Sigmoid colon (tissue), 4 donors: ENCODE measurements around the gene ADGRV1.

ENCODE experiments used
- EP300 ChIP-seq, 4 donors: sonication (generic); formaldehyde crosslinking; IDR thresholded peaks; one replicate each; pipeline ENCODE4 v1.6.1; 2017; ENCODE audit warnings: antibody characterized with exemption in 4 of 4
- POLR2AphosphoS5 ChIP-seq, 4 donors: sonication (generic); formaldehyde crosslinking; IDR thresholded peaks; one replicate each; pipeline ENCODE4 v1.6.1; 2017; ENCODE audit warnings: antibody characterized with exemption in 4 of 4
- TF ChIP-seq, protein P1 (sequence below), 4 experiments: fragments of 450-650 bp in 3 of 4; fragments of 200-600 bp in 1 of 4; IDR thresholded peaks; one replicate each; pipeline ENCODE4 v1.5.1; 2016 to 2019; ENCODE audit warnings: antibody characterized with exemption in 4 of 4, mild to moderate bottlenecking in 3 of 4, moderate library complexity in 2 of 4

DNA sequence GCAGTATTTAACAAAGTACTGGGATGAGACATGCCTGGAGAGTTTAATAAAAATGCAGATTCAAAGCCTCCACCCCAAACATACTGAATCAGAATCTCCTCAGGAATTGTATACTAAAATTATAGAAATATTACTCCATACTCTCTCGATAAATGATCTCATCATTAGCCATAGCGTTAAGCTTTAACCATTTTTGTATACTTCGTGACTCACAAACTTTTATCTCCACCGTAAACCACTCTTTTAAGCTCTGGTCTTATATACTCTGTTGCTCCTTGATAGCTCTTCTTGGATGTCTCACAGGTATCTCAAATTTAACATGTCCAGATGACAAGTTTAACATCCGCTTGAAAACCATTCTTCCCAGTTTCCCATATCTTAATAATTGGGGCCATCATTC, 327.8 kb downstream of the ADGRV1 start:
- TF ChIP-seq, protein P1, sequence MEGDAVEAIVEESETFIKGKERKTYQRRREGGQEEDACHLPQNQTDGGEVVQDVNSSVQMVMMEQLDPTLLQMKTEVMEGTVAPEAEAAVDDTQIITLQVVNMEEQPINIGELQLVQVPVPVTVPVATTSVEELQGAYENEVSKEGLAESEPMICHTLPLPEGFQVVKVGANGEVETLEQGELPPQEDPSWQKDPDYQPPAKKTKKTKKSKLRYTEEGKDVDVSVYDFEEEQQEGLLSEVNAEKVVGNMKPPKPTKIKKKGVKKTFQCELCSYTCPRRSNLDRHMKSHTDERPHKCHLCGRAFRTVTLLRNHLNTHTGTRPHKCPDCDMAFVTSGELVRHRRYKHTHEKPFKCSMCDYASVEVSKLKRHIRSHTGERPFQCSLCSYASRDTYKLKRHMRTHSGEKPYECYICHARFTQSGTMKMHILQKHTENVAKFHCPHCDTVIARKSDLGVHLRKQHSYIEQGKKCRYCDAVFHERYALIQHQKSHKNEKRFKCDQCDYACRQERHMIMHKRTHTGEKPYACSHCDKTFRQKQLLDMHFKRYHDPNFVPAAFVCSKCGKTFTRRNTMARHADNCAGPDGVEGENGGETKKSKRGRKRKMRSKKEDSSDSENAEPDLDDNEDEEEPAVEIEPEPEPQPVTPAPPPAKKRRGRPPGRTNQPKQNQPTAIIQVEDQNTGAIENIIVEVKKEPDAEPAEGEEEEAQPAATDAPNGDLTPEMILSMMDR (IDR thresholded peaks at IDR 0.05) = no peak
- TF ChIP-seq POLR2AphosphoS5 (IDR thresholded peaks at IDR 0.05) (no peak), EP300 (IDR thresholded peaks at IDR 0.05) (no peak)
